RWPE2 (cell line): ENCODE results near the gene POLE.

ENCODE experiments used
- ATAC-seq: fragments of 200-7000 bp; cut with Tn5 transposase; 3 replicates; pipeline ENCODE4 v1.9.1; 2021; ENCODE audit warnings: low read depth
- DNase-seq: peaks from one replicate; pipeline ENCODE4 v3.0.0-alpha.2; 2020; ENCODE audit warnings: low spot score
- H3K27ac ChIP-seq: fragments of 450-650 bp; 2 replicates; pipeline ENCODE4 v1.5.1; 2017; ENCODE audit warnings: mild to moderate bottlenecking; ENCODE audit not compliant: poor library complexity, severe bottlenecking
- H3K27me3 ChIP-seq: fragments of 250-450 bp; sonication (Bioruptor Pico); 2 replicates; pipeline ENCODE4 v1.5.1; 2021; ENCODE audit warnings: mild to moderate bottlenecking, moderate library complexity; ENCODE audit not compliant: insufficient read depth, poor library complexity, severe bottlenecking
- H3K36me3 ChIP-seq: fragments of 250-450 bp; sonication (Bioruptor Pico); 2 replicates; pipeline ENCODE4 v1.5.1; 2020; ENCODE audit warnings: low read depth, mild to moderate bottlenecking, moderate library complexity
- H3K4me1 ChIP-seq: fragments of 250-450 bp; sonication (Bioruptor Pico); 2 replicates; pipeline ENCODE4 v1.5.1; 2021; ENCODE audit warnings: mild to moderate bottlenecking, moderate library complexity; ENCODE audit not compliant: insufficient read depth, poor library complexity, severe bottlenecking
- H3K4me3 ChIP-seq: fragments of 250-450 bp; sonication (Bioruptor Pico); 2 replicates; pipeline ENCODE4 v1.5.1; 2021; ENCODE audit warnings: mild to moderate bottlenecking, moderate library complexity; ENCODE audit not compliant: severe bottlenecking
- H3K9me3 ChIP-seq: fragments of 250-450 bp; sonication (Bioruptor Pico); 2 replicates; pipeline ENCODE4 v1.5.1; 2021; ENCODE audit warnings: mild to moderate bottlenecking, moderate library complexity; ENCODE audit not compliant: severe bottlenecking
- TF ChIP-seq, protein P1 (sequence below): fragments of 450-650 bp; IDR thresholded peaks from one replicate; pipeline ENCODE4 v1.5.1; 2017; ENCODE audit warnings: mild to moderate bottlenecking, moderate library complexity; ENCODE audit not compliant: poor library complexity, severe bottlenecking

POLE gene

DNA sequence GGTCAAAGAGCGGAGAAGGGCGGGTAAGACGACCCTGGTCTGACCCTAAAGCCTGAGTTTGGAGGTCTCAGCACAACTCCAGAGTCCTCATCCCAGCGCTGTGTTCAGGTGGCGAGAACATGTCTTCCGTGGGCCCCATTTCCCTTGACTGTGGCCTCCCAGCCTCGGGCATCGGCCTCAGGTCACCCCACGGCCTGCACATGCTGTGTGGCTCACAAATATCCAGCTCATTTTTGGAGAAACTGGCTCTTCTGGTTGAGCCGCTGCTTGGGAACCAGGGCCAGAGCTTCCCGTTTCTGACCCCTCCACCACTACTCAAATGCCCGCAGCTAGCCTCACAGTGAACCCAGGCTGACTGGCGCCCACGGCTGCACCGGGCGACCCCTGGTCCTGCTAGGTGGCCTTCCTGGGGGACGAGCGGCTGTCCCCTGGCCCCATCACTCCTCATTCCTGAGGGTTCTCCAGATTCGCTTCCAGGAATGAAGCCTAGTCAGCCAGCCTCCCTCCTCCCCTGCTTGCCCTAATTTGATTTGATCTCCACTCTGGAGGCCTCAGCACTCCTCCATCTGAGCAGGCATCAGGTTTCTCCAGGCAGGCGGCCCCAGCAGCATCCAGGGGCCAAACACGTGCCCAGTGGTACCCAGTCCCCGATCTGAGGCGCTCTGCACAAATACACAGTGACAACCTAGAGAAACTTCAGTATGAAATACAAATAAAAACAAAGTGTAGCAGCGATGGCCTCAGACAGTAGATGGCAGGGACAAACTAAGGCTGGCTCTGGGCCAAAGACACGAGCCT is 63.9 kb downstream of the POLE start:
- Histone ChIP-seq H3K4me1 (no peaks in the 10 kb centered on the region), H3K27me3 (peaks cover 15% of the 10 kb centered on the region), H3K4me3 (no peak overlapping the region), H3K9me3 (no peaks in the 10 kb centered on the region), H3K36me3 (peaks cover 28% of the 10 kb centered on the region), H3K27ac (no peak overlapping the region)
- DNase-seq: no peak
- no peak for ATAC-seq
- TF ChIP-seq, protein P1, sequence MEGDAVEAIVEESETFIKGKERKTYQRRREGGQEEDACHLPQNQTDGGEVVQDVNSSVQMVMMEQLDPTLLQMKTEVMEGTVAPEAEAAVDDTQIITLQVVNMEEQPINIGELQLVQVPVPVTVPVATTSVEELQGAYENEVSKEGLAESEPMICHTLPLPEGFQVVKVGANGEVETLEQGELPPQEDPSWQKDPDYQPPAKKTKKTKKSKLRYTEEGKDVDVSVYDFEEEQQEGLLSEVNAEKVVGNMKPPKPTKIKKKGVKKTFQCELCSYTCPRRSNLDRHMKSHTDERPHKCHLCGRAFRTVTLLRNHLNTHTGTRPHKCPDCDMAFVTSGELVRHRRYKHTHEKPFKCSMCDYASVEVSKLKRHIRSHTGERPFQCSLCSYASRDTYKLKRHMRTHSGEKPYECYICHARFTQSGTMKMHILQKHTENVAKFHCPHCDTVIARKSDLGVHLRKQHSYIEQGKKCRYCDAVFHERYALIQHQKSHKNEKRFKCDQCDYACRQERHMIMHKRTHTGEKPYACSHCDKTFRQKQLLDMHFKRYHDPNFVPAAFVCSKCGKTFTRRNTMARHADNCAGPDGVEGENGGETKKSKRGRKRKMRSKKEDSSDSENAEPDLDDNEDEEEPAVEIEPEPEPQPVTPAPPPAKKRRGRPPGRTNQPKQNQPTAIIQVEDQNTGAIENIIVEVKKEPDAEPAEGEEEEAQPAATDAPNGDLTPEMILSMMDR: no peak

DNA sequence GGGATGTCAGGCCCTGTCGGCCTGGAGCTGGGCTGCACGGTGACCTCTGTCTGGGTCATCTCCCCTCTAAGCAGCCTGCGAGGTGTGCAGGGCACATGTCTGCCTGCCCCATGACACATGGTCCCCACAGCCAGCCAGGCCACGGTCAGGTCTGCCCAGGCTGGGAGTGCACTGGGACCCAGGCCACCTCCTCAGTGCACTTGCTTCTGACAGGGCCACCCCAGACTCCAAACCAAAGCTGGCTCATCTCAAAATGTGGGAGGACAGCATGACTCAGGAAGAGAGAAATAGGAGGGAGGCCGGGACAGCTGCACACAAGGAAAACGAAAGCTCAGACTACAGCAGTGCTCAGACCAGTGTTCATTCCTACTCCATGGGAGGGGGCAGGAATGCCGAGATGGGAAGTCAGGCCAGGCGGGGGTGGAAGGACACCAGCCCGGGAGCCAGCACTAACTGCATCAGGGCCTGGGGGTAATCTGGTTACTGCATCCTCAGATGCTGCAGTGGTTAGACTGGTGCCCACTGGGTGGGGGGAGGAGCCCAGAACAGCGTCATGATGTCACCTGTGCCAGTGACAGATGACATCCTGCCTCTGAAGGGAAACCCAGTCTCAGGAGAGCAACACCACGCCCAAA is 64.6 kb downstream of the POLE start:
- no peaks in the 10 kb centered on the region for H3K4me1 ChIP-seq
- H3K9me3 ChIP-seq: no peaks in the 10 kb centered on the region
- ATAC-seq (peak; percentile 50), DNase-seq (no peak)
- H3K27ac ChIP-seq: no peak overlapping the region
- peaks cover 23% of the 10 kb centered on the region for H3K36me3 ChIP-seq
- no peak overlapping the region for H3K4me3 ChIP-seq
- peaks cover 22% of the 10 kb centered on the region for H3K27me3 ChIP-seq
- TF ChIP-seq, protein P1: no peak

DNA sequence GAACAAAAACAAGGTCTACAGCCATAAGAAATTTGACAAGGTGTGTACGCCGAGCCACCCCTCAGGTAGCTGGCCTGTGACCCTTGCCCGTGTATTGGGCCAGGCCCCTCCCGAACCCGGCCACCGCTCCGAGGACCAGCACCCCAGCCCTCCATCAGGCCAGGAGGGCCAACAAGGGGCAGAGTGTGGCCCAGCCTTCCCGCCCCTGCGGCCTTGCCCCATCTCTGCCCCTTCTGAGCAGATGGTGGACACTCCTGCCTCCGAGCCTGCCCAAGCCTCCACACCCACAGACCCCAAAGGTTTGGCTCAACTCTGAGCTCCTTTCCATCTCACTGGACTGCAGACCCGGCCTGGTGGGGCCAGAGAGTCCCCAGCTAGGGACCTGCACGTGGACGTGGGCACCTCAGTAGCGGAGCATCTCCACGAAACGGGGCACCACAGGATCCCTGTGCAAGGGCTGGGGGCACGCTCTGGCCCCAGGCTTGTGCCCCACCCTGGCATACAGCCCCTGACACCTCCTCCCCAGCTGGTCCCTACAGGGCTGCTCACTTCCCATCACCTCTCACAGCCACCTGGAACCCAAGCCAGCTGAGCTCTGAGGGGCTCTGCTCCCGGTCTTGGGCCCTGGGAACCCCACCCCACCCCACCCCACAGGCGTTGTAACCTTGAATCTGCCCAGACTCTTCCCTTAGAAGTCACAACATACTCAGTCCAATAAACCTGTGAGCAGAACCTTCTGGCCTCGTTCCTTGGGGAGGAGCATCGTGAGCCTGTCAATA is 65.3 kb downstream of the POLE start:
- ATAC-seq (no peak), DNase-seq (no peak)
- TF ChIP-seq, protein P1: no peak
- peaks cover 29% of the 10 kb centered on the region for H3K27me3 ChIP-seq
- H3K4me1 ChIP-seq: no peaks in the 10 kb centered on the region
- H3K27ac ChIP-seq: no peak overlapping the region
- peaks cover 6% of the 10 kb centered on the region for H3K9me3 ChIP-seq
- no peak overlapping the region for H3K4me3 ChIP-seq
- peaks cover 20% of the 10 kb centered on the region for H3K36me3 ChIP-seq

DNA sequence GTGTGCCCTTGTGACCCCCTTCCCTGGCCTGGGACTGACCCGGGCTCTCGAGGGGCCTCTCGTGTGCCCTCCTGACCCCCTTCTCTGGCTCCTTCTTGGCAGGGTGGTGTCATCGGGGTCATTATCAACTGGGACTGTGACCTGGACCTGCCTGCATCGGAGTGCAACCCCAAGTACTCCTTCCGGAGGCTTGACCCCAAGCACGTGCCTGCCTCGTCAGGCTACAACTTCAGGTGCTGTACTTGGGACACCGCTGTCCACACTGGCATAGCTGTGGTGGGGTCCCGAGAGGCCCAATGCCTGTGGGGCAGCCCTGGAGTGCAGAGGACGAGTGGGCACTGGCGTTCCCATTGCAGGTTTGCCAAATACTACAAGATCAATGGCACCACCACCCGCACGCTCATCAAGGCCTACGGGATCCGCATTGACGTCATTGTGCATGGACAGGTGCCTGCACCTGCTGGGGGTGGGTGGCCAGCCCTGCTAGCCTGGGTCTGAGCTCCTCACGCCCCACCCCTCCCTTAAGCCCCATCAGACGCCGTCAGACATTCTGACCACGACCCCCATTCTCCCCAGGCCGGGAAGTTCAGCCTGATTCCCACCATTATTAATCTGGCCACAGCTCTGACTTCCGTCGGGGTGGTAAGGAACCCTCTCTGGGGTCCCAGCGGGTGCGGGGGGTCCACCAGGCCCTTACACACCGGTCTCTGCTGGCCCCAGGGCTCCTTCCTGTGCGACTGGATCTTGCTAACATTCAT is 66.1 kb downstream of the POLE start:
- no peak overlapping the region for H3K4me3 ChIP-seq
- H3K36me3 ChIP-seq: peaks cover 16% of the 10 kb centered on the region
- H3K4me1 ChIP-seq: no peaks in the 10 kb centered on the region
- peaks cover 7% of the 10 kb centered on the region for H3K9me3 ChIP-seq
- peak; percentile 1; the same call in 1 of the 3 replicates for ATAC-seq
- H3K27me3 ChIP-seq: peaks cover 36% of the 10 kb centered on the region
- TF ChIP-seq, protein P1: no peak
- no peak for DNase-seq
- H3K27ac ChIP-seq: no peak overlapping the region
